Prostate gland (tissue), 2 donors: ENCODE measurements around the gene PRRT3.

ENCODE experiments used
- CTCF ChIP-seq, 4 experiments: fragments of 200-600 bp in 2 of 4; fragments of 450-650 bp in 2 of 4; sonication (generic) in 2 of 4; IDR thresholded peaks; 1 replicate in 3 of 4; 2 replicates in 1 of 4; pipeline ENCODE4 v1.5.1; 2016 to 2019; ENCODE audit warnings: antibody characterized with exemption in 4 of 4, mild to moderate bottlenecking in 2 of 4, moderate library complexity in 2 of 4
- POLR2A ChIP-seq: fragments of 450-650 bp; IDR thresholded peaks from one replicate; pipeline ENCODE4 v1.6.1; 2016; ENCODE audit warnings: antibody characterized with exemption, mild to moderate bottlenecking
- POLR2AphosphoS5 ChIP-seq: sonication (generic); formaldehyde crosslinking; IDR thresholded peaks from one replicate; pipeline ENCODE4 v1.6.1; 2017; ENCODE audit warnings: antibody characterized with exemption

GRCh38 chr3:9978710-9979305 lies 26.6 kb upstream of the PRRT3 start:
- no peak for TF ChIP-seq POLR2AphosphoS5
- no peak for TF ChIP-seq CTCF (IDR thresholded peaks at IDR 0.05)
- no peak for TF ChIP-seq POLR2A
